Hepatocyte (in vitro differentiated cells): Measurements from ENCODE around the gene RASSF4.

Experiments
- CTCF ChIP-seq: fragments of 200-600 bp; sonication (generic); IDR thresholded peaks from 2 replicates; pipeline ENCODE4 v1.5.1; 2016; ENCODE audit warnings: antibody characterized with exemption, mild to moderate bottlenecking; ENCODE audit not compliant: poor library complexity
- EZH2 ChIP-seq: fragments of 200-600 bp; sonication (generic); IDR thresholded peaks from 2 replicates; pipeline ENCODE4 v1.6.1; 2016; ENCODE audit warnings: antibody characterized with exemption, mild to moderate bottlenecking, borderline replicate concordance

GRCh38 chr10:44973323-44974081 is 13.9 kb downstream of the RASSF4 start:
- TF ChIP-seq CTCF (no peak), EZH2 (no peak)
